Thyroid gland (tissue), 4 donors: Measurements from ENCODE around the gene CDON.

Source experiments
- CTCF ChIP-seq, 6 experiments: fragments of 200-600 bp in 3 of 6; fragments of 450-650 bp in 3 of 6; sonication (generic) in 3 of 6; IDR thresholded peaks; one replicate each; pipeline ENCODE4 v1.5.1; 2016 to 2019; ENCODE audit warnings: antibody characterized with exemption in 6 of 6, mild to moderate bottlenecking in 2 of 6, inconsistent platforms in 1 of 6, moderate library complexity in 1 of 6
- POLR2A ChIP-seq, 2 donors: fragments of 450-650 bp; IDR thresholded peaks; one replicate each; pipeline ENCODE4 v1.6.1; 2017; ENCODE audit warnings: antibody characterized with exemption in 2 of 2, mild to moderate bottlenecking in 2 of 2, moderate library complexity in 1 of 2

- no peak for TF ChIP-seq CTCF (IDR thresholded peaks at IDR 0.05)
- no peak for TF ChIP-seq POLR2A (IDR thresholded peaks at IDR 0.05)
These were observed 55.4 kb downstream of the CDON start for GRCh38 chr11:126007238-126007637.
